ENCODE results near the gene RNF17. TPM values are rescaled to one million over a fixed set of nuclear protein-coding genes. Genes with fewer than 3 reads are reported as not detected.

The RNF17 gene
- total RNA-seq, 1 donor from 2014 or later = 3.3 TPM

GRCh38 chr13:24929196-24929595, 165.2 kb downstream of the RNF17 start:
- no peak for DNase-seq (ENCODE audit: low spot score in 2 of 2)
- FAIRE-seq = no peak

Other genes with a start within 250 kb of the RNF17 start
- under 0.01 TPM for gene ATP12A, start 83.8 kb upstream of the RNF17 start, total RNA-seq

Data from frontal cortex (tissue), 4 donors.